GM19023 (cell line): Measurements from ENCODE around the gene FOCAD.
A peak's percentile ranks its signal among the peaks of the same experiment; 100 is the strongest.

Experiments
- ATAC-seq: cut with Tn5 transposase; IDR thresholded peaks from one replicate; pipeline ENCODE4 v1.9.1; 2021; ENCODE audit warnings: mild to moderate bottlenecking, moderate library complexity; ENCODE audit not compliant: unreplicated experiment

The FOCAD gene

GRCh38 chr9:20996809-20997208, 312.8 kb downstream of the FOCAD start:
- no peak for ATAC-seq

- ATAC-seq: peak; percentile 67
Measured at GRCh38 chr9:20997503-20998076, 313.5 kb downstream of the FOCAD start.

GRCh38 chr9:21001581-21001980, 317.5 kb downstream of the FOCAD start:
- no peak for ATAC-seq

- ATAC-seq: no peak
Measured at GRCh38 chr9:21002040-21002439, 318.0 kb downstream of the FOCAD start.

GRCh38 chr9:21015129-21015815, 331.2 kb downstream of the FOCAD start:
- ATAC-seq: no peak

GRCh38 chr9:21015995-21016394, 331.9 kb downstream of the FOCAD start:
- ATAC-seq: no peak

GRCh38 chr9:21016701-21017491, 332.8 kb downstream of the FOCAD start:
- no peak for ATAC-seq

GRCh38 chr9:21018177-21018576, 334.1 kb downstream of the FOCAD start:
- ATAC-seq: no peak

- no peak for ATAC-seq
Measured at GRCh38 chr9:21023861-21024260, 339.8 kb downstream of the FOCAD start.

GRCh38 chr9:21027295-21027694, 343.2 kb downstream of the FOCAD start:
- no peak for ATAC-seq

- ATAC-seq: no peak
Measured at GRCh38 chr9:21028466-21028865, 344.4 kb downstream of the FOCAD start.

- no peak for ATAC-seq
Measured at GRCh38 chr9:21029661-21030060, 345.6 kb downstream of the FOCAD start.

- peak; percentile 65 for ATAC-seq
Measured at GRCh38 chr9:21030389-21031035, 346.5 kb downstream of the FOCAD start.

- peak; percentile 80 for ATAC-seq
Measured at GRCh38 chr9:21031091-21031807, 347.2 kb downstream of the FOCAD start, which contains the start of gene HACD4. TSS of gene HACD4 (minus strand) at chr9:21031640. CDS start at chr9:21031590, 50 bp downstream.

GRCh38 chr9:21031808-21032183, 347.7 kb downstream of the FOCAD start:
- no peak for ATAC-seq

- ATAC-seq: no peak
Measured at GRCh38 chr9:21037278-21037677, 353.2 kb downstream of the FOCAD start.

GRCh38 chr9:21039302-21039701, 355.2 kb downstream of the FOCAD start:
- ATAC-seq: no peak

GRCh38 chr9:21042466-21042865, 358.4 kb downstream of the FOCAD start:
- no peak for ATAC-seq

- no peak for ATAC-seq
Measured at GRCh38 chr9:21043841-21044240, 359.8 kb downstream of the FOCAD start.
